HCT116 (cell line): Measurements from ENCODE around the gene GFOD2. TPM values are rescaled to one million over a fixed set of nuclear protein-coding genes. Genes with fewer than 3 reads are reported as not detected.

ENCODE experiments used
- ATAC-seq: fragments of 200-7000 bp; cut with Tn5 transposase; 2 replicates; pipeline ENCODE4 v1.9.1; 2020; ENCODE audit warnings: mild to moderate bottlenecking, moderate library complexity
- BruUV-seq: library from RNA; stranded (reverse); fragments of 400-500 nt; replicated peaks from 2 replicates; lab custom pipeline; 2021; lab: Mats Ljungman, UMichigan
- CTCF ChIA-PET: fragments of 300-600 bp; sonication (Branson Sonifier 250); formaldehyde crosslinking; loops from one replicate; lab custom pipeline; 2021; ENCODE audit warnings: antibody characterized with exemption; lab: Charles Lee
- POLR2A ChIA-PET: fragments of 300-600, 350-600 bp; sonication (Branson Sonifier 250); formaldehyde crosslinking; loops from one replicate; lab custom pipeline; 2021; ENCODE audit warnings: antibody characterized with exemption; lab: Charles Lee
- RAD21 ChIA-PET, 2 experiments: fragments of 300-600 bp; sonication (Branson Sonifier 250); formaldehyde crosslinking; loops; one replicate each; lab custom pipeline; 2023; ENCODE audit warnings: low total read pairs in 2 of 2; ENCODE audit not compliant: uncharacterized antibody in 2 of 2, unreplicated experiment in 2 of 2, low non-redundant PET in 1 of 2; lab: Charles Lee
- DNase-seq: peaks from one replicate; pipeline ENCODE4 v3.0.0-alpha.2; 2010; ENCODE audit warnings: low read depth, low spot score
- H2AFZ ChIP-seq: fragments of 200-600 bp; shearing (Covaris generic), sonication (generic); 2 replicates; pipeline ENCODE4 v1.6.1; 2017; ENCODE audit warnings: low read depth, mixed run types, mixed read lengths, antibody characterized with exemption, low read length; ENCODE audit not compliant: poor library complexity, severe bottlenecking
- H3K27ac ChIP-seq: 2 replicates; pipeline ENCODE4 v1.5.1; 2012; ENCODE audit warnings: low read depth, low read length
- H3K27me3 ChIP-seq: fragments of 200-600 bp; sonication (generic); 2 replicates; pipeline ENCODE4 v1.6.1; 2016; ENCODE audit warnings: mixed run types, low read length, mixed read lengths; ENCODE audit not compliant: insufficient read depth
- H3K36me3 ChIP-seq, 2 experiments: fragments of 200-500 bp in 1 of 2; fragments of 200-600 bp in 1 of 2; sonication (Bioruptor generic) in 1 of 2; sonication (generic) in 1 of 2; 2 replicates each; pipeline versions ENCODE4 v1.5.1 to v1.6.1; 2014 to 2016; ENCODE audit warnings: low read length in 2 of 2, inconsistent platforms in 1 of 2, mixed read lengths in 1 of 2, mixed run types in 1 of 2; ENCODE audit not compliant: insufficient read depth in 2 of 2, control insufficient read depth in 1 of 2
- H3K4me1 ChIP-seq, 2 experiments: fragments of 200-600 bp in 1 of 2; sonication (generic) in 1 of 2; 2 replicates each; pipeline versions ENCODE4 v1.5.1 to v1.6.1; 2012 to 2017; ENCODE audit warnings: low read length in 2 of 2, inconsistent platforms in 1 of 2, mild to moderate bottlenecking in 1 of 2, mixed read lengths in 1 of 2, mixed run types in 1 of 2, moderate library complexity in 1 of 2; ENCODE audit not compliant: insufficient read depth in 2 of 2, control insufficient read depth in 1 of 2
- H3K4me2 ChIP-seq: fragments of 200-600 bp; sonication (generic); 2 replicates; pipeline ENCODE4 v1.6.1; 2017; ENCODE audit warnings: mixed run types, low read length, mixed read lengths
- H3K4me3 ChIP-seq, 2 experiments: fragments of 200-600 bp in 1 of 2; sonication (generic) in 1 of 2; replicated peaks in 1 of 2; 2 replicates each; pipeline ENCODE4 v1.5.1; 2011 to 2016; ENCODE audit warnings: low read length in 2 of 2, control low read depth in 1 of 2, low read depth in 1 of 2, mild to moderate bottlenecking in 1 of 2, mixed read lengths in 1 of 2, mixed run types in 1 of 2
- H3K79me2 ChIP-seq: fragments of 200-600 bp; sonication (generic); 2 replicates; pipeline ENCODE4 v1.6.1; 2017; ENCODE audit warnings: mild to moderate bottlenecking, mixed run types, low read length, moderate library complexity, mixed read lengths; ENCODE audit not compliant: insufficient read depth
- H3K9ac ChIP-seq: fragments of 200-600 bp; sonication (generic); 2 replicates; pipeline ENCODE4 v1.6.1; 2016; ENCODE audit warnings: low read length, mixed read lengths
- H3K9me2 ChIP-seq: fragments of 200-600 bp; sonication (generic), shearing (Covaris generic); 2 replicates; pipeline ENCODE4 v1.6.1; 2017; ENCODE audit warnings: mixed run types, mild to moderate bottlenecking, moderate library complexity; ENCODE audit not compliant: insufficient read depth
- H3K9me3 ChIP-seq, 2 experiments: fragments of 200-500 bp in 1 of 2; fragments of 200-600 bp in 1 of 2; sonication (Bioruptor generic) in 1 of 2; sonication (generic) in 1 of 2; 2 replicates each; pipeline ENCODE4 v1.6.1; 2014 to 2017; ENCODE audit warnings: low read length in 2 of 2, mixed read lengths in 2 of 2, inconsistent platforms in 1 of 2, low read depth in 1 of 2, mild to moderate bottlenecking in 1 of 2, mixed run types in 1 of 2, moderate library complexity in 1 of 2; ENCODE audit not compliant: control insufficient read depth in 1 of 2, insufficient read depth in 1 of 2
- H4K20me1 ChIP-seq: fragments of 200-600 bp; sonication (generic), shearing (Covaris generic); 2 replicates; pipeline ENCODE4 v1.6.1; 2017; ENCODE audit warnings: mixed run types, mild to moderate bottlenecking, moderate library complexity; ENCODE audit not compliant: insufficient read depth
- CEBPB ChIP-seq: IDR thresholded peaks from 2 replicates; pipeline ENCODE4 v1.6.1; 2012; ENCODE audit warnings: low read depth
- EZH2phosphoT487 ChIP-seq: fragments of 200-600 bp; IDR thresholded peaks from 2 replicates; pipeline ENCODE4 v1.6.1; 2018; ENCODE audit warnings: antibody characterized with exemption, borderline replicate concordance
- POLR2A ChIP-seq: IDR thresholded peaks from 2 replicates; pipeline ENCODE4 v1.7.0; 2011; ENCODE audit warnings: borderline replicate concordance; ENCODE audit not compliant: insufficient read depth, insufficient read length; ENCODE audit errors: extremely low read depth
- TCF7L2 ChIP-seq: IDR thresholded peaks from 2 replicates; pipeline ENCODE4 v1.7.0; 2011; ENCODE audit warnings: borderline replicate concordance, inconsistent platforms; ENCODE audit not compliant: insufficient read depth, insufficient read length; ENCODE audit errors: extremely low read depth
- YY1 ChIP-seq: IDR thresholded peaks from 2 replicates; pipeline ENCODE4 v1.6.1; 2011; ENCODE audit warnings: low read length, low read depth, moderate library complexity, mild to moderate bottlenecking; ENCODE audit not compliant: insufficient replicate concordance; ENCODE audit errors: extremely low read depth
- ZFX ChIP-seq: fragments of 450-650 bp; IDR thresholded peaks from 2 replicates; pipeline ENCODE4 v1.6.1; 2017
- ZNF274 ChIP-seq: fragments of 200-500 bp; sonication (Bioruptor generic); IDR thresholded peaks from 2 replicates; pipeline ENCODE4 v1.6.1; 2014; ENCODE audit warnings: mild to moderate bottlenecking, low read depth, low read length, inconsistent platforms
- intact Hi-C: fragments of 100-400 bp; cut with micrococcal nuclease; formaldehyde crosslinking; loops from 2 replicates; pipeline ENCODE4 v1.10.0; 2022
- total RNA-seq: library from RNA; stranded (reverse); gene quantifications from one replicate; pipeline ENCODE4 v1.2.1, GENCODE V29; 2021; ENCODE audit not compliant: unreplicated experiment
- TF ChIP-seq, protein P1 (sequence below): IDR thresholded peaks from 2 replicates; pipeline ENCODE4 v1.6.1; 2011; ENCODE audit warnings: mild to moderate bottlenecking, low read length, moderate library complexity; ENCODE audit not compliant: insufficient replicate concordance; ENCODE audit errors: extremely low read depth
- TF ChIP-seq, protein P2 (sequence below): IDR thresholded peaks from 2 replicates; pipeline ENCODE4 v1.6.1; 2012

GFOD2 gene
- total RNA-seq, 1 experiment from 2014 or later = 17.4 TPM

DNA sequence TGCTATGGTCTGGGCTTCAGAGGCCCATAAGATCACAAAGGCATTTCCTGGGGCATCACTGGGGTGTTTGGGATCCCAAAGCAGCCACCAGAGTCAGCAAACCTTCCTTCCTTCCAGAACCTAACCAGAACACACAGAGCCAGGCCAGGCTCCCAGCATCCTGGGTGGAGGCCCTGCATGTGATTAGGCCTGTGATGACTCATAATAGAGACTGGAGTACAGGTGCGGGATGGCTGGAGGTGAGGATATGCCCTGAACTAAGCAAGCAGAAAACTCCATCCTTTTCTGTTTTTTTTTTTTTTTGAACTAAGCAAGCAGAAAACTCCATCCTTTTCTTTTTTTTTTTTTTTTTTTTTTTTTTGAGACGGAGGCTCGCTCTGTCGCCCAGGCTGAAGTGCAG lies 17.7 kb upstream of the GFOD2 start:
- intact Hi-C loops = no loop called here
- no peaks in the 10 kb centered on the region for H3K79me2 ChIP-seq
- RAD21 ChIA-PET = no interaction called here

More for the DNA sequence above, 17.7 kb upstream of the GFOD2 start:
- no peak overlapping the region for H2AFZ ChIP-seq
- no peak overlapping the region for H3K4me3 ChIP-seq
- no peak overlapping the region for H3K9ac ChIP-seq
- ChIA-PET POLR2A (no interaction called here), CTCF (no interaction called here)
- no peak overlapping the region for H3K4me2 ChIP-seq
- H3K9me2 ChIP-seq = no peaks in the 10 kb centered on the region
- no peaks in the 10 kb centered on the region for H3K9me3 ChIP-seq
- H3K27ac ChIP-seq = no peak overlapping the region
- ATAC-seq = no peak
- no peaks in the 10 kb centered on the region for H3K36me3 ChIP-seq
- TF ChIP-seq, protein P1, sequence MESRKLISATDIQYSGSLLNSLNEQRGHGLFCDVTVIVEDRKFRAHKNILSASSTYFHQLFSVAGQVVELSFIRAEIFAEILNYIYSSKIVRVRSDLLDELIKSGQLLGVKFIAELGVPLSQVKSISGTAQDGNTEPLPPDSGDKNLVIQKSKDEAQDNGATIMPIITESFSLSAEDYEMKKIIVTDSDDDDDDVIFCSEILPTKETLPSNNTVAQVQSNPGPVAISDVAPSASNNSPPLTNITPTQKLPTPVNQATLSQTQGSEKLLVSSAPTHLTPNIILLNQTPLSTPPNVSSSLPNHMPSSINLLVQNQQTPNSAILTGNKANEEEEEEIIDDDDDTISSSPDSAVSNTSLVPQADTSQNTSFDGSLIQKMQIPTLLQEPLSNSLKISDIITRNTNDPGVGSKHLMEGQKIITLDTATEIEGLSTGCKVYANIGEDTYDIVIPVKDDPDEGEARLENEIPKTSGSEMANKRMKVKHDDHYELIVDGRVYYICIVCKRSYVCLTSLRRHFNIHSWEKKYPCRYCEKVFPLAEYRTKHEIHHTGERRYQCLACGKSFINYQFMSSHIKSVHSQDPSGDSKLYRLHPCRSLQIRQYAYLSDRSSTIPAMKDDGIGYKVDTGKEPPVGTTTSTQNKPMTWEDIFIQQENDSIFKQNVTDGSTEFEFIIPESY = no peak
- TF ChIP-seq YY1 (no peak), TCF7L2 (no peak), CEBPB (no peak), POLR2A (no peak), EZH2phosphoT487 (no peak), ZFX (no peak), ZNF274 (no peak)
- TF ChIP-seq, protein P2, sequence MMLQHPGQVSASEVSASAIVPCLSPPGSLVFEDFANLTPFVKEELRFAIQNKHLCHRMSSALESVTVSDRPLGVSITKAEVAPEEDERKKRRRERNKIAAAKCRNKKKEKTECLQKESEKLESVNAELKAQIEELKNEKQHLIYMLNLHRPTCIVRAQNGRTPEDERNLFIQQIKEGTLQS = no peak
- BruUV-seq = no TSS peak
- DNase-seq = no peak
- no peaks in the 10 kb centered on the region for H3K4me1 ChIP-seq
- H4K20me1 ChIP-seq = no peaks in the 10 kb centered on the region
- no peaks in the 10 kb centered on the region for H3K27me3 ChIP-seq
